SU-DHL-6 (cell line): ENCODE results near the gene RAB3B.

Experiments
- H2AFZ ChIP-seq: fragments of 200-600 bp; sonication (generic); 2 replicates; pipeline ENCODE4 v1.6.1; 2014; ENCODE audit warnings: low read depth, mild to moderate bottlenecking, moderate library complexity, mixed read lengths, antibody characterized with exemption, low read length; ENCODE audit not compliant: severe bottlenecking
- H3F3A ChIP-seq: fragments of 200-600 bp; shearing (Covaris generic); 2 replicates; pipeline ENCODE4 v1.6.0; 2016; ENCODE audit warnings: antibody characterized with exemption, mild to moderate bottlenecking; ENCODE audit not compliant: insufficient read depth
- H3K27ac ChIP-seq: fragments of 200-600 bp; sonication (generic); 2 replicates; pipeline ENCODE4 v1.5.1; 2016; ENCODE audit warnings: low read depth, mild to moderate bottlenecking, low read length, moderate library complexity, mixed read lengths
- H3K27me3 ChIP-seq: fragments of 200-600 bp; sonication (generic), shearing (Covaris generic); 2 replicates; pipeline ENCODE4 v1.6.0; 2014; ENCODE audit warnings: mild to moderate bottlenecking, low read length
- H3K36me3 ChIP-seq: fragments of 200-600 bp; sonication (generic); 2 replicates; pipeline ENCODE4 v1.6.1; 2014; ENCODE audit warnings: mild to moderate bottlenecking, low read length, mixed read lengths
- H3K4me2 ChIP-seq: fragments of 300-600, 200-600 bp; shearing (Covaris generic), sonication (generic); 2 replicates; pipeline ENCODE4 v1.6.0; 2014; ENCODE audit warnings: low read length, low read depth, mild to moderate bottlenecking; ENCODE audit not compliant: poor library complexity, severe bottlenecking
- H3K4me3 ChIP-seq: fragments of 200-600 bp; sonication (generic); 2 replicates; pipeline ENCODE4 v1.5.1; 2014; ENCODE audit warnings: antibody characterized with exemption, low read length, mild to moderate bottlenecking, mixed read lengths; ENCODE audit not compliant: insufficient read depth, poor library complexity, severe bottlenecking
- H3K79me2 ChIP-seq: fragments of 200-600 bp; sonication (generic); 2 replicates; pipeline ENCODE4 v1.6.1; 2014; ENCODE audit warnings: mild to moderate bottlenecking, low read length, moderate library complexity; ENCODE audit not compliant: insufficient read depth
- H3K9ac ChIP-seq: fragments of 200-600 bp; sonication (generic); 2 replicates; pipeline ENCODE4 v1.7.0; 2014; ENCODE audit warnings: mild to moderate bottlenecking, low read length
- H3K9me2 ChIP-seq: fragments of 200-600 bp; sonication (generic); replicated peaks from 2 replicates; pipeline ENCODE4 v1.6.1; 2014; ENCODE audit warnings: low read length; ENCODE audit not compliant: insufficient read depth
- H3K9me3 ChIP-seq: fragments of 200-600 bp; sonication (generic); 2 replicates; pipeline ENCODE4 v1.6.1; 2014; ENCODE audit warnings: low read length, mixed read lengths; ENCODE audit not compliant: insufficient read depth
- H4K20me1 ChIP-seq: fragments of 200-600 bp; sonication (generic); 2 replicates; pipeline ENCODE4 v1.6.1; 2014; ENCODE audit warnings: low read depth, mild to moderate bottlenecking, antibody characterized with exemption, low read length, moderate library complexity, mixed read lengths
- EZH2phosphoT487 ChIP-seq: fragments of 200-600 bp; sonication (generic), shearing (Covaris generic); conservative IDR thresholded peaks from 2 replicates; pipeline ENCODE4 v1.6.1; 2018; ENCODE audit warnings: mild to moderate bottlenecking, antibody characterized with exemption, low read length, moderate library complexity, mixed read lengths
- TF ChIP-seq, protein P1 (sequence below): fragments of 200-600 bp; sonication (generic); IDR thresholded peaks from one replicate; pipeline ENCODE4 v1.5.1; 2017; ENCODE audit warnings: antibody characterized with exemption, mild to moderate bottlenecking, low read length, moderate library complexity; ENCODE audit not compliant: insufficient read depth, poor library complexity, severe bottlenecking

RAB3B gene

DNA sequence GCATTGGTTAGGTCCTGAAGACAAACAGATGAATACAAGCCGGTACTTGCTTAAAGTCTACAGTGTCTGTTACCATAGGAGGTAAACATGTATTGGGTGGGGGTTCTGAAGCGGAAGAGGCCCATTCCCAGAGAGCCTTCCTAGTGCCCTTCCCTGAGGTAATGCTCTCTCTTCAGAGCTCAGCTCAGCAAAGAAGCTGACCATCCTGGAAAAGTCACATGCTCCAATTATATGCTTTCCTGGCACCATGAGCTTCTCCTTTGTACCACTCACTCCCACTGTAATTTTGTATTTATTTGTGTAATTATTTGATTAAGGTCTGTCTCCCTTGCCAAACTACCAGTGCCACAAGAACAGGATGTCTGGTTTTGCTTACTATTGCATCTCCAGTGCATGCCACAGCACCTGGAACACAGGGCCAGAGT is 42.0 kb downstream of the RAB3B start:
- H3K4me2 ChIP-seq = no peak overlapping the region
- no peaks in the 10 kb centered on the region for H3K27me3 ChIP-seq
- no peaks in the 10 kb centered on the region for H3K79me2 ChIP-seq
- no peaks in the 10 kb centered on the region for H3K36me3 ChIP-seq
- no peak overlapping the region for H3K27ac ChIP-seq
- no peaks in the 10 kb centered on the region for H3K9me2 ChIP-seq
- H2AFZ ChIP-seq = no peak overlapping the region
- no peak overlapping the region for H3K4me3 ChIP-seq
- H3F3A ChIP-seq = no peaks in the 10 kb centered on the region
- H4K20me1 ChIP-seq = no peaks in the 10 kb centered on the region
- no peak overlapping the region for H3K9ac ChIP-seq
- TF ChIP-seq EZH2phosphoT487 = no peak
- TF ChIP-seq, protein P1, sequence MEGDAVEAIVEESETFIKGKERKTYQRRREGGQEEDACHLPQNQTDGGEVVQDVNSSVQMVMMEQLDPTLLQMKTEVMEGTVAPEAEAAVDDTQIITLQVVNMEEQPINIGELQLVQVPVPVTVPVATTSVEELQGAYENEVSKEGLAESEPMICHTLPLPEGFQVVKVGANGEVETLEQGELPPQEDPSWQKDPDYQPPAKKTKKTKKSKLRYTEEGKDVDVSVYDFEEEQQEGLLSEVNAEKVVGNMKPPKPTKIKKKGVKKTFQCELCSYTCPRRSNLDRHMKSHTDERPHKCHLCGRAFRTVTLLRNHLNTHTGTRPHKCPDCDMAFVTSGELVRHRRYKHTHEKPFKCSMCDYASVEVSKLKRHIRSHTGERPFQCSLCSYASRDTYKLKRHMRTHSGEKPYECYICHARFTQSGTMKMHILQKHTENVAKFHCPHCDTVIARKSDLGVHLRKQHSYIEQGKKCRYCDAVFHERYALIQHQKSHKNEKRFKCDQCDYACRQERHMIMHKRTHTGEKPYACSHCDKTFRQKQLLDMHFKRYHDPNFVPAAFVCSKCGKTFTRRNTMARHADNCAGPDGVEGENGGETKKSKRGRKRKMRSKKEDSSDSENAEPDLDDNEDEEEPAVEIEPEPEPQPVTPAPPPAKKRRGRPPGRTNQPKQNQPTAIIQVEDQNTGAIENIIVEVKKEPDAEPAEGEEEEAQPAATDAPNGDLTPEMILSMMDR = no peak
- peaks cover 12% of the 10 kb centered on the region; the same call in 1 of the 2 replicates for H3K9me3 ChIP-seq

DNA sequence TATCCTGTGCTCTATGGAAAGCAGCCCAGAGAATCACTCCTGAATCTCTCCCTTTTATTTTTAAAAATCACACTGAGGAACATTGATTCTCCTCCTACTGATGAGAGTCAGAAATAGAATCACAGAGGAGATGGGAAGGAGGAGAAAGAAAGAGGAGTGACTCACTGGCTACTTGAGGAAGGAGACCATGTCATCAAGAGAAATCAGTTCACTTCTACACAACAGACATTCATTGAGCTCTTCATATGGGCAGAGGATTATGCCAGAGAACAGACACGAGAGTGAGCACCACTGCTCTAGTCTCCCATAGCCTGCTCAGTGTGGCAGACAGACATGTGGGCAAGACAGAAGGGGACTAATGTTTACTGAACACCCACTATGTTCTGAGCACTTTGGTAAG is 44.2 kb downstream of the RAB3B start:
- H3K9me3 ChIP-seq = peaks cover 12% of the 10 kb centered on the region; the same call in 1 of the 2 replicates
- TF ChIP-seq EZH2phosphoT487 = no peak
- no peaks in the 10 kb centered on the region for H3K9me2 ChIP-seq
- no peaks in the 10 kb centered on the region for H3K36me3 ChIP-seq
- H3F3A ChIP-seq = no peaks in the 10 kb centered on the region
- no peak overlapping the region for H3K4me2 ChIP-seq
- H4K20me1 ChIP-seq = no peaks in the 10 kb centered on the region
- no peak overlapping the region for H3K4me3 ChIP-seq
- H3K79me2 ChIP-seq = no peaks in the 10 kb centered on the region
- H2AFZ ChIP-seq = no peak overlapping the region
- H3K27me3 ChIP-seq = no peaks in the 10 kb centered on the region
- H3K27ac ChIP-seq = no peak overlapping the region
- no peak overlapping the region for H3K9ac ChIP-seq

DNA sequence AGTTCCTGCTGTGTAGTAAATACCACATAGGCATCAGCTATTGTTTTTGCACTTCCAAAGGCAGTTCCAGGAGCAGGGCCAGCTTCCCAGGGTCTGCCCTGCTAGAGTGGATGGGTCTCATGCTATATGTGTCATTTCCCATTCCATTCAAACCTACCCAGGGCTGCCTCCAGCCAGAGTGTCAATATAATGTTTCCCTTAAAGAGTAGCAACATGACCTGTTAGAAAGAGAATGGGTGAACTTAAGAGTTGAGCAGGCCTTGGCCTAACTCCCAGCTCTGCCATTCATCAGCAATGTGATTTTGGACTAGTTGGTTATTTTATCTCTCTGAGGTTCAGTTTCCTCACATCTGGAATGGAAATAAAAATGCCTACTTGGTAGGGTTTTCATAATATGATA is 44.9 kb downstream of the RAB3B start:
- no peaks in the 10 kb centered on the region for H3F3A ChIP-seq
- H3K27ac ChIP-seq = no peak overlapping the region
- H3K9me2 ChIP-seq = no peaks in the 10 kb centered on the region
- no peaks in the 10 kb centered on the region for H3K79me2 ChIP-seq
- H3K4me3 ChIP-seq = no peak overlapping the region
- H4K20me1 ChIP-seq = no peaks in the 10 kb centered on the region
- H3K36me3 ChIP-seq = no peaks in the 10 kb centered on the region
- no peak overlapping the region for H3K9ac ChIP-seq
- no peaks in the 10 kb centered on the region for H3K27me3 ChIP-seq
- H3K9me3 ChIP-seq = peaks cover 12% of the 10 kb centered on the region; the same call in 1 of the 2 replicates
- TF ChIP-seq EZH2phosphoT487 = no peak
- TF ChIP-seq, protein P1 = no peak
- H2AFZ ChIP-seq = no peak overlapping the region
- H3K4me2 ChIP-seq = no peak overlapping the region

DNA sequence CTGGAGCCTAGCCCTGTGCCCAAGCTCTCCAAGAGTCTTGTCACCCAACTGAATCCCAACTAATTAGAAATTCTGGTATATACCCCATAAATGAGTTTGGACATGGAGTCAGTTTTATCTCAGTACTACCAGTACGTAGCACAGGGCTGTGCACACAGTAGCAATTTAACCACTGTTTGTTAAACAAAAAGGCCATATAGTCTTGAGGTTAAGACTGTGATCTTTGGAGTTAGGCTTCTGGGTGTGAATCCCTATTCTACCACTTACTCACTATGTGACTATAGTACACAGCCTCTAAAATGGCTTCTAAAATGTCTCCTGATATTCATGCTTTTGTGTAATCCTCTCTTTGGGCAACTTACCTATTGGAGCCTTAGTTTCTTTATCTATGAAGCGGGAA is 48.2 kb downstream of the RAB3B start:
- H3K27me3 ChIP-seq = no peaks in the 10 kb centered on the region
- H3K9ac ChIP-seq = no peak overlapping the region
- H3K79me2 ChIP-seq = no peaks in the 10 kb centered on the region
- no peaks in the 10 kb centered on the region for H3K9me3 ChIP-seq
- H3K36me3 ChIP-seq = no peaks in the 10 kb centered on the region
- H3K4me2 ChIP-seq = no peak overlapping the region
- no peaks in the 10 kb centered on the region for H3F3A ChIP-seq
- TF ChIP-seq, protein P1 = no peak
- TF ChIP-seq EZH2phosphoT487 = no peak
- H4K20me1 ChIP-seq = no peaks in the 10 kb centered on the region
- no peak overlapping the region for H2AFZ ChIP-seq
- H3K27ac ChIP-seq = no peak overlapping the region
- H3K9me2 ChIP-seq = no peaks in the 10 kb centered on the region
- H3K4me3 ChIP-seq = no peak overlapping the region
